COLO829 (cell line): ENCODE measurements around the gene PDCD10.

Source experiments
- DNase-seq: peaks from one replicate; pipeline ENCODE4 v3.0.0; 2012; ENCODE audit warnings: low spot score

The PDCD10 gene

GRCh38 chr3:167734498-167735232 is at the start of gene PDCD10:
PDCD10 (minus strand) TSS chr3:167734892; CDS start chr3:167720157, 14,735 bp downstream.
- peak; percentile 91 for DNase-seq

GRCh38 chr3:167783781-167784180 is 49.1 kb upstream of the PDCD10 start:
- DNase-seq, result no peak

- no peak for DNase-seq
These were observed 45.7 kb upstream of the PDCD10 start for GRCh38 chr3:167780214-167780883.

GRCh38 chr3:167777356-167777755 is 42.7 kb upstream of the PDCD10 start:
- DNase-seq, result no peak

- no peak for DNase-seq
These were observed 41.5 kb upstream of the PDCD10 start for GRCh38 chr3:167776066-167776685.

GRCh38 chr3:167773584-167773983 is 38.9 kb upstream of the PDCD10 start:
- no peak for DNase-seq

DNA sequence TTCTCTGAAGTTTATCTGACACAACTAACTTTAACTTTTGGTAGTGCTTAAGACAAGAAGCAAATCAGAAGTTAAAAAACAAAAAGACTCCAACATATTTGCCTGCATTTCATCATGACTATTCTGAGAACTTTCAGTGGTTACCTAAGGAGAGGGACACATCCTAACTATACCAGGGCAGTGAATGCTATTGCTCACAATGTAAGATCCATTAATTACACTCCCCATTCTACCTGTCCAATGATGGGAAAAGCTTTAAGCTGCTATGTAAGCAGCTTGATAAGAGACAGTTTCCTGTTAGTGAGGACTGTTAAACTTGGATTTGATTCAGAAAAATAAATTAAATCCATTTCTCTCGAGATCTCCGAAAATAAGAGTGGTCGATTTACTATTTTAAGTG is 38.3 kb upstream of the PDCD10 start:
- no peak for DNase-seq

DNA sequence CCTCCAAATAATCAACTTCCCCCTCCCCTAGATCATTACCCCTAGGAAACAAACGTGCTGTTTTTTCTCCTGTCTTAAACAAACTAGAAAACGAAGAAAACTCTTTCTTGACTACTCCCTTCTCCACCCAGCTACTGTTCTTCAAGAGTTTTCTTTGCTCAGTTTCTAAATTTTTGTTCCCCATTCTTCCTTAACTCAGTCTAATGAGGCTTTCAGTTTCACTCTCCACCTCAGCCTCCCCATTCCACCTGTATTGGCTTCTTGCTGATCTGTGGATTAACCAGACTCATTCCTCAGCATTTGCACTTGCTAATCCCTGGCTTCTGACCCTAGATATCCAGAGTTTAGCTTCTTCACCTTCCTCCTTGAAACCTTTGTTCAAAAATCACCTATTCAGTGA is 27.6 kb upstream of the PDCD10 start:
- DNase-seq, result no peak

DNA sequence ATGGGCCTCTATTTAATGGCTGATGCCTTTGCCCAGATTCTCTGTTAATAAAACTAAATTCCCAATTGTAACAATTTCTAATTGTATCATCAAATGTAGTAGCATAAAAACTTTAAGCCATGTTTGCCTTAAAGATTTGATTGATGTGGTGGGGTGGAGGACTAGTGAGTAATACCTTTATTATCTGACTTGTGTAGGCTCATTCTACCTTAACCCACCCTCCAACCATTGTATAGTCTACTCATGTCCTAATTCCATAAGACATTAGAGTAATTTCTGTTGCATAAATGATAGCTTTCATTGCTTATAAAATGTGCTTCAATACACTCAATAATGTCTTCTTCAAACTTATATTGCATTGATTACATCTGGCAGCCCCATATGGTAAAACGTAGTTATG is 26.6 kb upstream of the PDCD10 start:
- DNase-seq, result no peak

GRCh38 chr3:167754049-167754448 is 19.4 kb upstream of the PDCD10 start:
- no peak for DNase-seq

DNA sequence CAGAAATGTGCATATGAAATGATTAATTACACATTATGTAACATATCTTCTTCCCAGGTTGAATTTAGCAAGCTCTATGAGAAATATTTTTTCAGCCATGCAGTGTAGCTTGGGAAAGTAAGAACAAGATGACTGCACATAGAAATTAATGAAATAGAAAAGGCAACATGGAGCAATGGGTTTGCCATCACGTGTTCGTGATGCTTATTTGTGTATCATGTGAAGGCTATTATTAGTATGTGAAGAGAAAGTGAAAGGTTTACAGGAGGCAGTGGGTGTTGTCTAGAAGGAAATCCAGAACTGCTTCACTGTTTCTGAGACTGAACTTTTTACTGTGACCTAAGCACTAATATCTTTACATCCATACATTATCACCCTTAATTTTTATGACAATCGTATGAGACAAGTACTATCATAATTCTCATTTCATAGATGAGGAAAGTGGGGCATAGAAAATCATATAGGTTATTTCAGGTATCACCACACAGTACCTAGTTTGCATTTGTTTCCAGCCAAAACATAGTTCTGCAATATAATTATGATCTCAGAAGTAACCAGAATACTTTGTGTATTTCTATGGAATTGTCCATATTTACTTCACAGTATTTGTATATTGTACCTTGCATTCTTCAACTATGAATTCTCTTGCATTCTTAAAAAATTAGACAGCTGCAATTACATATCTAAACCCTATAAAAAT is 15.7 kb upstream of the PDCD10 start:
- peak; percentile 17 for DNase-seq

- no peak for DNase-seq
These were observed 15.0 kb upstream of the PDCD10 start for GRCh38 chr3:167749728-167750127.

DNA sequence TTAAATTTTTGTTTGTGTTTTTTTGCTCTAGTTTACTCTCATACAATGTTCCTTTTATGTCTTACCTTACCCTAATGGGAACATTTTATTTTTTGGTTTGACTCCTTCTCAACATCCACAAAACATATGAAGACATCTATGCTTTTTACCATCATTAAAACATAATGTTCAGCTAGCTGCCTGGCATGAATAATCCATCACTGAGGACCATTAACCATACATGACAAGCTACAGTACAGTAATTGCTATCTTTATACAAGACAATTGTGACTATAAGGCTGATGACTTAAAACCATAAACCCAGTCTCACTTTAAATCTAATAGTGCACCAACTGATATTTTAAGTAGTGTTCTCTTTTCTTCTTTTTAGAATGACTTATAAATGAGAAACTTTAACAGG is 14.5 kb upstream of the PDCD10 start:
- no peak for DNase-seq

DNA sequence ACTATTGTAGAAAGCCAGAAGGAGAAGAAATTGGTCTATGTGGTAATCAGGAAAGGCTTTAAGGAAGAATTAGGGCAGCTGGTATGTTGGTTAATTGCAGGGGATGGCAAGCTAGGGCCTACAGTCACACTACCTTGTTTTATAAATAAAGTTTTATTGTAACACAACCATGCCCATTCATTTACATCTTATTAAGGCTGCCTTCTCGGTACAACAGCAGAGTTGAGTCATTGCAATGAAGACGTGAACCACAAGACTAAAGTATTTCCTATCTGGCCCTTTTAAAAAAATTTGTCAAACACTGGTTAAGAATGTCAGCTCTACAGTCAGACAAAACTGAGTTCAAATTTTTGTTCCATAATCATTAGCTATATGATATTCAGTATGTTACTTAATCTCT is 9.1 kb upstream of the PDCD10 start:
- no peak for DNase-seq

DNA sequence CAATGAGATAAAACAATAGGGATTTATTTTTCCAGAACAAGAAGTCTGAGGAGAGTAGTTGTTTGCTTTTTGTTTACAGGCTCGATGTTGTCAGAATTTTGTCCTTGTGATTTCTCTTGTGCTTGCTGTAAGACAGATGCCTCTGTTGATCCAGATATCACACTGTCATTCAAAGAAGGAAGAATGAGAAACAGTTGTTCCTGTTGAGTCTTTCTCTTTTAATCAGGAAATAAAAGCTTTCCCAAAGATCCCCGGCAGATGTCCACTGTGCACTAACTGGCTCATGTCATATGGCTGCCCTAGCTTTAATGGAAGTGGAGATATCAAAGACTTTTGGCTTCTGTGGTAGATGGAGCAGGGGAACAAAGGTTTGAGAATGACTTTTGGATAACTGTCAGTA is 7.6 kb upstream of the PDCD10 start:
- no peak for DNase-seq

GRCh38 chr3:167740961-167741587 is 6.4 kb upstream of the PDCD10 start:
- DNase-seq, result no peak

- no peak for DNase-seq
These were observed 4.6 kb upstream of the PDCD10 start for GRCh38 chr3:167739190-167739810.

GRCh38 chr3:167738037-167738436 is 3.3 kb upstream of the PDCD10 start:
- no peak for DNase-seq

- DNase-seq, result no peak
These were observed 2.3 kb upstream of the PDCD10 start for GRCh38 chr3:167736997-167737396.

DNA sequence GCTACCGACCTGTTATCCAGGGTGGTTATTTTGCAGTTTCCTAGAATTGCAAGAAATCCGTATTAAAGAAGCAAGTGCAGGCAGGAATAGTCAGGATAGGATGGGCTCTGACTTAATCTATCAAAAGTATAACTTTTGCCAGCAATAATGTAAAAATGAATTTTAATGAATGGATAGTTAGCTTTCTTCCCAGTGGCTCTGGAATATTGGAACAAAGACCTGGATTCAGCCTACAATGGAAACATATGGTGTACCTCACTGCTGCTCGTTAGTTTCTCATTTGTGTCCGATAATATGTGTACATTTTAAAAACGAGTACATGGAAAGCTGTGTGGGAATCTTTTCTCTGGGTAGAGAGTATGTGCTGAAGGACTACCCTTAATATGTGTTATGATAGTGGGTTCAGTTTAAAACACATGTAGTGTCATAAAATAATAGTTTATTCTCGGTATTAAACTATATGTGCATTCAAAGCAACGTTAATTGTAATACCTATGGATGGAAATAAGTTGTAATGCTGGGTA is 1.6 kb upstream of the PDCD10 start:
- DNase-seq, result no peak
